ENCODE measurements around the gene CLEC4C.

Gene CLEC4C

DNA sequence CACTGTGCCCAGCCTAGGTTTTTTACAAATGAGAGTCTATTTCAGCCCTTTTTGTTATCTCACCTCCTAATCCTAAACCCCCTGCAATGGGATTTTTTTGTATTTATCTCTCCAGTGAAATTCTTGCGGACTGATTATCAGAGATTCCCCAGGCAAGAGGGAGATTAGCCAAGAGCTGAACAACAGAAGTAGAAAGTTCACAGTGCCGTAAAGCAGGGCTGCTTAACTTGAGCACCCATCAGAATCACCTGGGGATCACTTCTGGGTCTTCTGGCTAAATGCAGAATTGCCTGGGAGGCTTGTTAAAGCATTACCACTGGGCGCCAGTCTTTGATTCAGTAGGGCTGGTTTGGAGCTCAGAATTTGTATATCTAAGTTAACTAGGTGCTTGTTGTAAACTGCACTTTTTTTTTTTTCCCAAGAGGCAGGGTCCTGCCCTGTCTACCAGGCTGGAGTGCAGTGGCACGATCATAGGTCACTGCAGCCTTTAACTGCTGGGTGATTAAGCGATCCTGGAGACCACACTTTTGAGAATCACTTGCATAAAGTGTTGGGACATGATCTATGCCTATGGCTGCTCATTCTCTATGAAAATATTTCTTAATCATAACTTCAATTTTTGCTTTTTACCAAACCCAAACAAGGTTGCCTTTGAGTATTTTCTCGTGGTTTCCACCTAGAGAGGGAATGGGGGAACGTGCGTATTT is 37.1 kb downstream of the CLEC4C start:
- H4K20me1 ChIP-seq (ENCODE audit: control insufficient read depth, insufficient read depth, low read depth, low read length) = no peaks in the 10 kb centered on the region
- H3K4me1 ChIP-seq (ENCODE audit: control insufficient read depth, low read length) = no peaks in the 10 kb centered on the region
- H3F3A ChIP-seq (ENCODE audit: control insufficient read depth, insufficient read depth) = no peaks in the 10 kb centered on the region
- H3K9me2 ChIP-seq (replicated peaks; ENCODE audit: control insufficient read depth, low read length) = no peaks in the 10 kb centered on the region
- H3K79me2 ChIP-seq (ENCODE audit: control insufficient read depth, low read length) = no peaks in the 10 kb centered on the region
- no peak for TF ChIP-seq EZH2phosphoT487 (IDR thresholded peaks at IDR 0.05; ENCODE audit: borderline replicate concordance, low read length)
- TF ChIP-seq, protein P1, sequence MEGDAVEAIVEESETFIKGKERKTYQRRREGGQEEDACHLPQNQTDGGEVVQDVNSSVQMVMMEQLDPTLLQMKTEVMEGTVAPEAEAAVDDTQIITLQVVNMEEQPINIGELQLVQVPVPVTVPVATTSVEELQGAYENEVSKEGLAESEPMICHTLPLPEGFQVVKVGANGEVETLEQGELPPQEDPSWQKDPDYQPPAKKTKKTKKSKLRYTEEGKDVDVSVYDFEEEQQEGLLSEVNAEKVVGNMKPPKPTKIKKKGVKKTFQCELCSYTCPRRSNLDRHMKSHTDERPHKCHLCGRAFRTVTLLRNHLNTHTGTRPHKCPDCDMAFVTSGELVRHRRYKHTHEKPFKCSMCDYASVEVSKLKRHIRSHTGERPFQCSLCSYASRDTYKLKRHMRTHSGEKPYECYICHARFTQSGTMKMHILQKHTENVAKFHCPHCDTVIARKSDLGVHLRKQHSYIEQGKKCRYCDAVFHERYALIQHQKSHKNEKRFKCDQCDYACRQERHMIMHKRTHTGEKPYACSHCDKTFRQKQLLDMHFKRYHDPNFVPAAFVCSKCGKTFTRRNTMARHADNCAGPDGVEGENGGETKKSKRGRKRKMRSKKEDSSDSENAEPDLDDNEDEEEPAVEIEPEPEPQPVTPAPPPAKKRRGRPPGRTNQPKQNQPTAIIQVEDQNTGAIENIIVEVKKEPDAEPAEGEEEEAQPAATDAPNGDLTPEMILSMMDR (IDR thresholded peaks at IDR 0.05; ENCODE audit: low read depth, low read length, poor library complexity, severe bottlenecking) = no peak
- no peaks in the 10 kb centered on the region for H3K36me3 ChIP-seq (ENCODE audit: control insufficient read depth, low read length)
- H3K27ac ChIP-seq (ENCODE audit: low read depth, low read length) = no peak overlapping the region
- H3K9me3 ChIP-seq (ENCODE audit: control insufficient read depth, insufficient read depth, low read length) = no peaks in the 10 kb centered on the region
- H3K27me3 ChIP-seq (ENCODE audit: control insufficient read depth, low read length) = no peaks in the 10 kb centered on the region
- H3K4me3 ChIP-seq (ENCODE audit: low read length) = no peak overlapping the region
- no peak overlapping the region for H3K4me2 ChIP-seq (ENCODE audit: low read length)

DNA sequence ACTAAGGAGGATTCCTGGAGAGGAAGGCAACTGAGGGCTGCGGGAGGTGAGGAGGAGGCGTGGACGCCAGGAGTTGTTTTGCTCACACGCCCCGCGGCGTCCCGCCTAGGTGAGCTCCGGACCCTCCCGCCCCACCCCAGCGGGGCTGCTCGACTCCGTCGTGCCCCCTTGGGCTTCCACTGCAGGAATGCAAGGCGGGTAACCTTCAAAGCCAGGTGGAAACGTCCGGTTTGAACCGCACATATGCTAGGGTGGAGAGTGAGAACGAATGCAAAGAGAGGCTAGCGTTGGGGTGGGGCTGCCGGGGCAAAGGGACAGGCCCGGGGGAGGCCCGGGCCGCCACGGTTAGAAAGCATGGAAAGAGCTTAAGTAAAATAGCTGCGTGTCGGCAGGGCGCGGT is 41.3 kb downstream of the CLEC4C start:
- H4K20me1 ChIP-seq (ENCODE audit: control insufficient read depth, insufficient read depth, low read depth, low read length) = no peaks in the 10 kb centered on the region
- no peaks in the 10 kb centered on the region for H3K79me2 ChIP-seq (ENCODE audit: control insufficient read depth, low read length)
- H3K9me3 ChIP-seq (ENCODE audit: control insufficient read depth, insufficient read depth, low read length) = no peaks in the 10 kb centered on the region
- TF ChIP-seq, protein P1 (IDR thresholded peaks at IDR 0.05; ENCODE audit: low read depth, low read length, poor library complexity, severe bottlenecking) = no peak
- no peak for TF ChIP-seq EZH2phosphoT487 (IDR thresholded peaks at IDR 0.05; ENCODE audit: borderline replicate concordance, low read length)
- H3K36me3 ChIP-seq (ENCODE audit: control insufficient read depth, low read length) = no peaks in the 10 kb centered on the region
- no peak overlapping the region for H3K4me2 ChIP-seq (ENCODE audit: low read length)
- no peaks in the 10 kb centered on the region for H3F3A ChIP-seq (ENCODE audit: control insufficient read depth, insufficient read depth)
- no peaks in the 10 kb centered on the region for H3K27me3 ChIP-seq (ENCODE audit: control insufficient read depth, low read length)
- no peaks in the 10 kb centered on the region for H3K4me1 ChIP-seq (ENCODE audit: control insufficient read depth, low read length)
- no peaks in the 10 kb centered on the region for H3K9me2 ChIP-seq (replicated peaks; ENCODE audit: control insufficient read depth, low read length)
- no peak overlapping the region for H3K4me3 ChIP-seq (ENCODE audit: low read length)
- H3K27ac ChIP-seq (ENCODE audit: low read depth, low read length) = no peak overlapping the region

DNA sequence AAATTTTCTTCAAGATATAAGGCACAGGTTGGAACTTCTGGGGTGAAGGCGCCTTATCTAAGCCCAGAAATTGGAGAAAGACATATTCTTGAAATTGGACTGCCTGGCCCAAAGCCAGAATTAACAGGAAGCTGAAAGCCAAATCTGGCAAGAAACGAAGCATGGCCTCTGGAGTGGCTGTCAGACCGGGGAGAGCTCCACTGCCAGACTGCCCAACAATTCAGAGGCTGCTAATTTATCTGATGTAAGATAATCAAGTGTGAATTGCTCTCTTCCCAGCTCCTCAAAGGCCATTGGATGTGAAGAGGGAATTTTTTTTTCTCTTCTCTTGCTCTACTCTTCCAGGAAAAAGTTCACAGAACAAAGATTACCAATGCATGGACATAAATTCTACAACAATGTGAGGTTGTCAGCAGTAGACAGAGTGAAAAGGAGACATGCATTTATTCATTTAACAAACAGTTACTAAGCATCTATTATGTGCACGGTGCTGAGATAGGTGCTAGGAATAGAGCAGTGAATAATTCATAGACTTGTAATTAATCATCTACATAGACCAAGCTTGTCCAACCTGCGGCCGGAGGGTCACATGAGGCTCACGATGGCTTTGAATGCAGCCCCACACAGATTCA is 51.5 kb downstream of the CLEC4C start, which contains the start of gene GDF3:
GDF3 (minus strand) TSS at position 210 of the 632 bp plus-strand sequence; CDS start at position 163, 47 bp downstream.
- no peaks in the 10 kb centered on the region for H3F3A ChIP-seq (ENCODE audit: control insufficient read depth, insufficient read depth)
- no peaks in the 10 kb centered on the region for H3K36me3 ChIP-seq (ENCODE audit: control insufficient read depth, low read length)
- TF ChIP-seq, protein P1 (IDR thresholded peaks at IDR 0.05; ENCODE audit: low read depth, low read length, poor library complexity, severe bottlenecking) = no peak
- TF ChIP-seq EZH2phosphoT487 (IDR thresholded peaks at IDR 0.05; ENCODE audit: borderline replicate concordance, low read length) = no peak
- no peaks in the 10 kb centered on the region for H3K9me2 ChIP-seq (replicated peaks; ENCODE audit: control insufficient read depth, low read length)
- H3K4me2 ChIP-seq (ENCODE audit: low read length) = no peak within 1 kb of the TSS
- H4K20me1 ChIP-seq (ENCODE audit: control insufficient read depth, insufficient read depth, low read depth, low read length) = no peaks in the 10 kb centered on the region
- peaks cover 4% of the 10 kb centered on the region; the same call in 1 of the 2 replicates for H3K4me1 ChIP-seq (ENCODE audit: control insufficient read depth, low read length)
- no peaks in the 10 kb centered on the region for H3K9me3 ChIP-seq (ENCODE audit: control insufficient read depth, insufficient read depth, low read length)
- H3K27ac ChIP-seq (ENCODE audit: low read depth, low read length) = no peak within 1 kb of the TSS
- no peaks in the 10 kb centered on the region for H3K79me2 ChIP-seq (ENCODE audit: control insufficient read depth, low read length)
- H3K4me3 ChIP-seq (ENCODE audit: low read length) = no peak within 1 kb of the TSS
- no peaks in the 10 kb centered on the region for H3K27me3 ChIP-seq (ENCODE audit: control insufficient read depth, low read length)
